Jurkat, Clone E6-1 (cell line): ENCODE results near the gene TSPAN12.
"Not testable (repeated sequence)": the region's sequence is repeated elsewhere in the genome, so short reads cannot be mapped to it uniquely, and the experiment has no call there.

Experiments
- DNase-seq: peaks from one replicate; pipeline ENCODE4 v3.0.0-alpha.2; 2011; ENCODE audit warnings: low read depth, low spot score
- H3K4me3 ChIP-seq: 2 replicates; pipeline ENCODE4 v1.5.1; 2011; ENCODE audit warnings: mild to moderate bottlenecking, low read length, control low read depth, moderate library complexity

Gene TSPAN12

GRCh38 chr7:120813546-120814252 is 44.2 kb downstream of the TSPAN12 start:
- no peak for DNase-seq

DNA sequence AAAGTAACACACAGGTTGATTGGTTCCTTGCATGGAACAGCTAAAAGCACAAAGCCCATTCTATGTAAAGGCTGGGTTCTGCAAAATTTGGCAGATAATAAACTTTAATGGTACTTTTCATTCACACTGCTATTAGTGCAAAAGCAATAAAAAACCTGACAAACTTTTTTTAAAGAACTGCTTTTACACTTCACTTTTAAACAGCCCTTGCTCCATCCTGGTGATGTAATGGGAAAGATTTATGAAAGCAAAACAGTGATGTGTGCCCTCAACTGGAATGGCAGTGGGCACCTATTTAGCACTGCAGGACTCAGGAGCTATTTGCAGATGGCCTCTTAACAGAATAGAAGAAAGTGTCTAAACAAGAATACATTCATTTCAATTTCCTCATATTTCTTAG is 44.9 kb downstream of the TSPAN12 start:
- no peak for DNase-seq

More at GRCh38 chr7:120813546-120814252, 44.2 kb downstream of the TSPAN12 start:
- no peak overlapping the region for H3K4me3 ChIP-seq

GRCh38 chr7:120809260-120809659 is 48.7 kb downstream of the TSPAN12 start:
- DNase-seq: no peak
- H3K4me3 ChIP-seq: no peak overlapping the region

More for the DNA sequence above, 44.9 kb downstream of the TSPAN12 start:
- no peak overlapping the region for H3K4me3 ChIP-seq

DNA sequence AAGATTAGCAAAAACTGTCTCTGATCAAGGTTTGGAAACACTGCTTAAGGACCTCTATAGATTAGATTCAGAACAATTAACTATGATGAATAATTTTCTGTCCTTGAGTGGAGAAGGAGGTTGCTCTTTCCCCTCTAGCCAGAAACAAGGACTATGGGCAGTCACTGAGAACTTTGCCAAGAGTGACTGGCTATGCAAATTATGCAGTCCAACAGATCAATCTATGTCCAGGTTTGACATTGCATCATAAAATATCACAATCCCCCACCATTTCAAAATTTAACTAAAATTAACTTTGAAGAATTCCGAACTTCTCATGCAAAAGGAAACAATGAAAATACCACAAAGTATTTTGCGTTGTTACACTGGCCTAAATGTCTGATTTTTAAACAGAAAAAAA is 50.6 kb downstream of the TSPAN12 start:
- no peak for DNase-seq
- H3K4me3 ChIP-seq: no peak overlapping the region

GRCh38 chr7:120806669-120807068 is 51.3 kb downstream of the TSPAN12 start:
- no peak for DNase-seq
- no peak overlapping the region for H3K4me3 ChIP-seq

DNA sequence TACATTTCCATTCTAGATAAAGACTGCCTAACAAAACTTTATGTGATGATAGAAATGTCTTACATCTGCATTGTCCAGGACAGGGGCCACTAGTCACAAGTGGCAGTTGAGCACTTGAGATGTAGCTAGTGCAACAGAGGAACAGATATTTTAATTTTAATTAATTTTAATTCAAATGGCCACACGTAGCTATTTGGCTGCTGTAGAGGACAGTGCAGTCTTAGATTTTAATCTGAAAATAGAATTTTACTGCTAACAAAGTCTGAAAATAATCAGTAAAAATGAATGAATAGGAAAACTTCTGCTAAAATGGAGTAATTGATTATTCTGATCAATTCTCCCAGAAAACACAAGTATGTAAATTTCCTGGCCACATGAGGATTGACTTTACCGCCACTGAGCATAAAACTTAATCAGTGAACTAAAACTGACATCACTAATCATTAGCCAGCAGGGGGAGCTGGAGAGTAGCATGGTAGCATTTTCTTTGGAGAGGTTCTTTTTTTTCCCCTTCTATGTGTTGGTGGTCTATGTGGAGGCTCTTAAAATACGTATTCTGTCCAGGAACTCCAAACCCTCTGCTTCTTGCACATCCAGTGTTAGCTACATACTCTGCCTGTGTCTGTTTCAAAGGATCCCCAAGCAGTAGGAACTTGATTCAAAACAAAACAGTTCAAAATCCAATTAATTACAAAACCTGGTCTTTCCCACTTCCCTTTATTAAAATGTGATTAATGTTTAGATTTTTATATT is 52.1 kb downstream of the TSPAN12 start:
- H3K4me3 ChIP-seq: no peak overlapping the region
- peak; percentile 51 for DNase-seq

DNA sequence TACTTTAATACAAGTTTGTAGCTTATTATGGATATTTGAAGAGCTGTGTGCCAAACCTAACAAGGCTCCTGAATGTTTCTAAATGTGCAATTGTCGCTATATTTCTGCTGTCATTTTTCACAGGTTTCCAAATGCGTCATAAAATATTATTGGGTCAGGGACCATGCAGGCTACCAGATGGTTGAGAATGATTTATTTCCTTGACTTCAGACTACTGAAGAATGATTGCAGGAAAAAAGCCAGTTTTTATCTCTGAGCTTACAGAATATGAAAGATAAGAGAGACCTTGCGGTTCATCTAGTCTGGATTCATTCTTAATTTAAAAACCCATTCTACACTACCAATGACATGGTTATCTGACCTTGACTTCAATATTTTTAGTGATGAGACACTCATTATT is 55.2 kb downstream of the TSPAN12 start:
- DNase-seq: no peak
- H3K4me3 ChIP-seq: no peak overlapping the region

GRCh38 chr7:120799813-120800475 is 58.0 kb downstream of the TSPAN12 start:
- no peak for DNase-seq
- no peak overlapping the region for H3K4me3 ChIP-seq

- no peak for DNase-seq
- no peak overlapping the region for H3K4me3 ChIP-seq
Observed at GRCh38 chr7:120799147-120799546, 58.8 kb downstream of the TSPAN12 start.

DNA sequence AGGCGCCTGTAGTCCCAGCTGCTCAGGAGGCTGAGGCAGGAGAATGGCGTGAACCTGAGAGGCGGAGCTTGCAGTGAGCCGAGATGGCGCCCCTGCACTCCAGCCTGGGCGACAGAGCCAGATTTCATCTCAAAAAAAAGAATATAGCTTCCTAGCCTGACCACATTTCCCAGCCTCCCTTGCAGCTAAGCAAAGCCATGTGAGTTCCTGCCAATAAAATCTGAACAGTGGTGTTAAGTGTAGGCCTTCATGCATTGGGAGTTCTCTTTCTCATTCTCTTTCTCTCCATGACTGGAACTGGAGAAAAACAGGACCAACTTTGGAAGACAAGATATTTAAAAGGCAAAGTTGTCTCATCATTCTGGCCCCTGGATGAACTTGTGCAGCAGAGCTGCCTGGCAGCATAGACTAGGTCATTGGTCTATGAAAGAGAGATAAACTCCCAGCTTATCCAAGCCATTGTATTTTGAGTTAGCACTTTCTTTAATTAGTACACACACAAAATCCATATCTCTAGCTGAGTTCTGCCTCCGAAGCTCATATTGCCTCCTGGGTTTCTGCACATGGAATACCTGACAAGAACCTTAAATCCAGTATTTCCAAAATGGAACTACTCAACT is 60.8 kb downstream of the TSPAN12 start:
- DNase-seq: no peak
- H3K4me3 ChIP-seq: no peak overlapping the region

DNA sequence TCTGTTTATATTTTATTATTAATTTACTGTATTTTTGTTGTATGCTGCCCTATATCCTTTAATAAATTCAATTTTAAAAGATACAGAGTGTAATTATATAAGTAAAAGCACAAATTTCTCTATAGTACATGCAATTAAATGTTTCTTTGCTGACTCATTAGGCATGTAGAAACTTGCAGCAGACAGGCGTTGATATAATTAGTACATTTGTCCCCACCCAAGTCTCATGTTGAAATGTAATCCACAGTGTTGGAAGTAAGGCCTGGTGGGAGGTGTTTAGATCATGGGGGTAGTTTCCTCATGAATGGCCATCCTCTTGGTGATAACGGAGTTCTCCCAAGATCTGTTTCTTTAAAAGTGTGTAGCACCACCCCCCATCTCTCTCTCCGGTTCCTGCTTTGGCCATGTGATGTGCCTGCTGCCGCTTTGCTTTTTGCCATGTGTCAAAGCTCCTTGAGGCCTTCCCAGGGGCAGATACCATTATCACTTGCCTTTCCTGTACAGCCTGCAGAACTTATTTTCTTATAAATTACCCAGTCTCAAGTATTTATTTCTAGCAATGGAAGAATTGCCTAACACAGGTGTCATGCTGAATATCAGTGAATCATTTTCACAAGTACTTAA is 63.7 kb downstream of the TSPAN12 start:
- DNase-seq: no peak

DNA sequence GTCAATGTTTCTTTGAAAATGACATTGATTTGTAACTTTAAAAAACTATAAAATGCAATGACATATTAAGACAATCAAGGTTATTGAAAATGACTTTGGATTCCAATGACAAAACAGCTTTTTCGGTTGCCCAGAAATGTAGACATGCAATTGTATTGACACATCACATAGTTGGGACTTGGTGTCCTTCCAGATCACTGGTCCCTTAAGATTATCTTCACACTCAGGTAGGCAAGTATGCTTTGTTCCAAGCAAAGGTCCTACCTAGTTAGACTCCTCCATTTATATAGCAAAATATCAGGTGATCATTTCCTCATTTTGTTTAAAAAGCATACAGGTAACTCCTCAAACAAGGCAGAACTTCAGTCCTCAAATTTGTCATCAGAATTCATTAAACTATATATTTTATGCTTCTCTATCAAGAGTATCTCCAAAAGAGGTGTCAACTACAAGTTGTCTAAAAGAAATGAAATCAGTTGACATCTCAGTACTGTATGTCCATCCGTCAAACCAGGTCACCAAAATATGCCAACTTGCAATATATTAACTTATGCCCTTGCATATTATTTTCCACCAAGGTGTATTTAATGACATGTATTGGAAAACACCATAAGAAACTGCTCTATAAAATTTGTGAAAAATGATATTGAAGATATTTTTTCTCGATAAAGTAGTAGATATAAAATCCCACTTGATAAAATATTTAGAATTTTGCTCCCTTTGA is 64.6 kb downstream of the TSPAN12 start:
- no peak overlapping the region for H3K4me3 ChIP-seq
- DNase-seq: no peak

More for the DNA sequence above, 63.7 kb downstream of the TSPAN12 start:
- no peak overlapping the region for H3K4me3 ChIP-seq

- no peak for DNase-seq
- H3K4me3 ChIP-seq: no peak overlapping the region
Observed at GRCh38 chr7:120792861-120793130, 65.1 kb downstream of the TSPAN12 start.

DNA sequence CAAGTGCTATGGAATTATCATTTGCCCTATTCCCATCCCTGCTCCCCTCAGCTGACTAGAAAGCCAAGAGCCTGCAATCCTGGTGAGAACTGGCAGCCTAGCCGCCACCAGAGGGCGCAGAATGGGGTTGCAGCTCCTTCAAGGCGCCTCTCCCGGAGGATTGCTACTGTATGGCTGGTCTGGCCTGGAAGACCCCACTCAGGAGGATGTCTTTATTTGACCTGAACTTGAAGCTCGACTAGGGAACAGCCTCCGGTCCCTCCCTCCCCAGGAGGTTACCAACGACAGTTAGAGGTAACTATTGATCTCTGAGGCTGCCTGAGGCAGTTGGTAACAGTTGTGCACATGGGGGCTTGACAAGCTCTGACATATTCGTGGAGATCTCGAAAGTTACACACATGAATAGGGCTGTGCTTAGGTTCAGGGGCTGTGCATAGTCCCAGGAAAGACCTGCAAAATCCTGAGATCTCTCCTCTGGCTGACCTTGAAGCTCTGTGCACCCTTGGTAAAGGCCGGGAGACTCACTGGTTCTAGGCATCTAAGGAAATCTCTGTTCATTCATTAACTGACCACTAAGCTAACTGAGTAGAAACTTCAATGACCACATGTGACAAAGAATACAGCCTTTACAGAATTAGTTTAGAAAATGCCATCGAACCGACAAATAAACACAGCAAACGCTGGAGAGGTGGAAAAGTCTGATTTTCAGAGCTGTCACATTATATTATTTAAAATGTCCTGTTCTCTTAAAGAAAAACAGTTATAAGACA is 65.7 kb downstream of the TSPAN12 start:
- peak; percentile 37 for DNase-seq

DNA sequence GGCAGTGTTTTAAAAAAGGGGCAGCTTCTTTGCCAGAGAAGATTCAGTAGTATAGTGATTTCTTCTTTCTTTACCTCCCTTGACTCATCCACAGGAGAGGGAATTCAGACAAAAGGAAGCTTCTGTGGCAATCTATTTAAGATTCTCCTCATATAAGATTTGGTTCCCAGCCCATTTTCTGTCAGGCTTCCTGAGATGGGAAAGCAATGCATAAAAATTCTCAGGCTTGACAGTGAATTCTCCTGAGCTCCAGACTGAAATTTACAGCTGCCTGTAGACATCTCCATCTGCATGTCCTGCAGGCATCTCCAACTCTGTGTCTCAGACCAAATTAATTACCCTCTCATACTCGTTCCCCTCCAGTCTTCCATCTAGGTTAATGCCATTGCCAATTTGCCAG is 72.8 kb downstream of the TSPAN12 start:
- no peak overlapping the region for H3K4me3 ChIP-seq

More for the DNA sequence above, 65.7 kb downstream of the TSPAN12 start:
- no peak overlapping the region for H3K4me3 ChIP-seq

DNA sequence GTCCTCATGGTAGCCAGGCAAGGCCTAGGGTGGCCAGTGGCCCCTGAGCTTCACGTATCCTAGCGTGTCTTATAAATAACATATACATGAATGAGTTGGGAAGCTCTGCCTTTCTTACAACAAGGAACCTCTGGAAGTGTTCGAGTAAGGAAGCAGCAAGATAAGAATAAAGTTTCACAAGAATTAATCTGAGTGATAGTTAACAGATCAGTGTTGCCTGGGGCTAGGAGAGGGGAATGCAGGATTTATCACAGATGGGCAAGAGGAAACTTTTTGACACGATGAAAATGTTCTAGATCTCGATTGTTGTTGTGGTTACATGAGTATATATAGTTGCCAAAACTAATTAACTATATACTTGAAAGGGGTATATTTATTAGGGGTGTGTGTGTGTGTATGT is 74.2 kb downstream of the TSPAN12 start:
- no peak overlapping the region for H3K4me3 ChIP-seq
- DNase-seq: no peak

More for the DNA sequence above, 72.8 kb downstream of the TSPAN12 start:
- DNase-seq: no peak

DNA sequence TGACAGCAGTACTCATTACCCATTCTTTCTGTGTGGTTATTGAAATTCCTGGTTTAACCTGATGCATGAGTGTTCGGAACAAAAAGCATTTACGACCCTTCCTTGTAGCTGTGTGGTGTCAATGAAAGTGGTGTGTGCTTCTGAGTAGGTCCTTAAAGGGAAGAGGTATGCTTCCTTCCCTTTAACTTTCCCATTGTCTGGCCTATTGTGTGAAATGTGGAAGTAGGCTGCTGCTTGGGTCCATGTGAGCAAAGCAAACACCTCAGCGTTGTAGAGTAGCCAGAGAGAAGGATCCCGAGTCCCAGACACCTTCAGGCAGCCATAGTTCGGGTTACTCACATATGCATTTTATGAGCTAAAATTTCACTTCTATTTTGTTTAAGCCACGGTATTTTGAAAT is 74.7 kb downstream of the TSPAN12 start:
- no peak for DNase-seq
- H3K4me3 ChIP-seq: no peak overlapping the region

DNA sequence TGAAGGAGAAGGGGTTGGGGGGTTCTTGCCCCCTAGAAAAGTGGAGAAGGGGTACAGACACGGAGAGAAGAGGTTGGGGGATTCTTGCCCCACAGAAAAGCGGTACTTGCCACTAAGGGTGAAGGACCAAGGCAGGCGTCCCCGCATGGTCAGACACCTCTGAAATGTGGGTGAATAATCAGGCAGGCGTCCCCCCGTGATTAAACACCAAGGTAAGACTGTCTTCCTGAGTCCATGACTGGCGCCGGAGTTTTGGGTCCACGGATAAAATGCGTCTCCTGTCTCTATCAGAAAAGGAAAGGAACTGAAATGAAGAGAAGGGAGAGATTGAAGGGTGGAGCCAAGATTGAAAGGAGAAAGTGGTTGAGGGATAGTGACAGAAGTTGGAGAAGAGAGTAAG is 76.0 kb downstream of the TSPAN12 start:
- DNase-seq: not testable (repeated sequence)

More for the DNA sequence above, 76.0 kb downstream of the TSPAN12 start:
- H3K4me3 ChIP-seq: not testable (repeated sequence)
